ENCODE measurements around the gene COQ5. TPM values are rescaled to one million over a fixed set of nuclear protein-coding genes. Genes with fewer than 3 reads are reported as not detected.
A peak's percentile ranks its signal among the peaks of the same experiment; 100 is the strongest.

Gene COQ5
- total and polyA plus RNA-seq, 4 donors, result 21.1 to 28.4 (median 24.4) TPM

GRCh38 chr12:120475643-120476042 lies 53.3 kb downstream of the COQ5 start:
- H3K27me3 ChIP-seq (ENCODE audit: control insufficient read depth in 3 of 3, insufficient read depth in 3 of 3, low read length in 2 of 3), result no peaks in the 10 kb centered on the region
- TF ChIP-seq, protein P1, sequence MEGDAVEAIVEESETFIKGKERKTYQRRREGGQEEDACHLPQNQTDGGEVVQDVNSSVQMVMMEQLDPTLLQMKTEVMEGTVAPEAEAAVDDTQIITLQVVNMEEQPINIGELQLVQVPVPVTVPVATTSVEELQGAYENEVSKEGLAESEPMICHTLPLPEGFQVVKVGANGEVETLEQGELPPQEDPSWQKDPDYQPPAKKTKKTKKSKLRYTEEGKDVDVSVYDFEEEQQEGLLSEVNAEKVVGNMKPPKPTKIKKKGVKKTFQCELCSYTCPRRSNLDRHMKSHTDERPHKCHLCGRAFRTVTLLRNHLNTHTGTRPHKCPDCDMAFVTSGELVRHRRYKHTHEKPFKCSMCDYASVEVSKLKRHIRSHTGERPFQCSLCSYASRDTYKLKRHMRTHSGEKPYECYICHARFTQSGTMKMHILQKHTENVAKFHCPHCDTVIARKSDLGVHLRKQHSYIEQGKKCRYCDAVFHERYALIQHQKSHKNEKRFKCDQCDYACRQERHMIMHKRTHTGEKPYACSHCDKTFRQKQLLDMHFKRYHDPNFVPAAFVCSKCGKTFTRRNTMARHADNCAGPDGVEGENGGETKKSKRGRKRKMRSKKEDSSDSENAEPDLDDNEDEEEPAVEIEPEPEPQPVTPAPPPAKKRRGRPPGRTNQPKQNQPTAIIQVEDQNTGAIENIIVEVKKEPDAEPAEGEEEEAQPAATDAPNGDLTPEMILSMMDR (IDR thresholded peaks at IDR 0.05; ENCODE audit: control extremely low read depth, extremely low read depth), result no peak
- no peak overlapping the region for H3K4me3 ChIP-seq
- ATAC-seq (ENCODE audit: insufficient read depth, low FRiP score) (no peak), DNase-seq (no peak)
- no peak overlapping the region for H3K27ac ChIP-seq (ENCODE audit: low read depth in 1 of 2, low read length in 1 of 2)
- no peaks in the 10 kb centered on the region for H3K36me3 ChIP-seq (ENCODE audit: control insufficient read depth in 4 of 4, insufficient read depth in 4 of 4, low read length in 4 of 4)
- no peaks in the 10 kb centered on the region for H3K9me3 ChIP-seq (ENCODE audit: control insufficient read depth in 4 of 4, insufficient read depth in 3 of 4, low read length in 3 of 4)
- H3K4me1 ChIP-seq (ENCODE audit: control insufficient read depth in 5 of 5, insufficient read depth in 5 of 5, low read length in 5 of 5), result peaks cover 0 to 2% (median 0%) of the 10 kb centered on the region in 5 donors
- no peak overlapping the region for H3K9ac ChIP-seq (ENCODE audit: insufficient read depth in 1 of 2, low read length in 2 of 2)
- WGBS, 2 donors, result 94 to 97% methylated on average over 1 of the region's 1 CpG

DNA sequence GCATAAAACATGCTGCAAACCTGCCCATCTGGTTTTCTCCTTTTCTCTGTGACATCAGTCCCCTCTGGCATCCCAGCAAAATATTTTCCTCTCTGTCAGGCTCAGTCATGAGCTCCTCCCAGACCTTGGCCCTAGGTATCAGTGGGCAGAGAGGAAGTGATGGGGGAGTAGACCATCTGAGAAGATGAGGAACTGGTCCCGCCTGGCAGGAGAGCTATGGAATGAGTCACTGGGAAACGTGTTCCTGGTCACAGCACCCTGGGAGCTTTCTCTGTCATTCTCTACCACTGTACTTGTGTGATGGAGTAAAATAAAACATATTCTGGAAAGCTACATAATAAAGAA lies 54.4 kb downstream of the COQ5 start:
- no peaks in the 10 kb centered on the region for H3K27me3 ChIP-seq (ENCODE audit: control insufficient read depth in 3 of 3, insufficient read depth in 3 of 3, low read length in 2 of 3)
- 15 to 16% methylated on average over 2 of the region's 2 CpGs for WGBS, 2 donors
- no peaks in the 10 kb centered on the region for H3K36me3 ChIP-seq (ENCODE audit: control insufficient read depth in 4 of 4, insufficient read depth in 4 of 4, low read length in 4 of 4)
- TF ChIP-seq, protein P1 (IDR thresholded peaks at IDR 0.05; ENCODE audit: control extremely low read depth, extremely low read depth), result no peak
- H3K9ac ChIP-seq (ENCODE audit: insufficient read depth in 1 of 2, low read length in 2 of 2), result no peak overlapping the region
- no peak overlapping the region for H3K4me3 ChIP-seq
- peaks cover 0 to 10% (median 2%) of the 10 kb centered on the region in 5 donors for H3K4me1 ChIP-seq (ENCODE audit: control insufficient read depth in 5 of 5, insufficient read depth in 5 of 5, low read length in 5 of 5)
- ATAC-seq (ENCODE audit: insufficient read depth, low FRiP score) (peak; percentile 21), DNase-seq (peak; percentile 21 to 50 (median 28))
- H3K27ac ChIP-seq (ENCODE audit: low read depth in 1 of 2, low read length in 1 of 2), result no peak overlapping the region
- H3K9me3 ChIP-seq (ENCODE audit: control insufficient read depth in 4 of 4, insufficient read depth in 3 of 4, low read length in 3 of 4), result no peaks in the 10 kb centered on the region

- Histone ChIP-seq H3K4me3 (no peak overlapping the region), H3K27me3 (ENCODE audit: control insufficient read depth in 3 of 3, insufficient read depth in 3 of 3, low read length in 2 of 3) (no peaks in the 10 kb centered on the region), H3K36me3 (ENCODE audit: control insufficient read depth in 4 of 4, insufficient read depth in 4 of 4, low read length in 4 of 4) (no peaks in the 10 kb centered on the region), H3K4me1 (ENCODE audit: control insufficient read depth in 5 of 5, insufficient read depth in 5 of 5, low read length in 5 of 5) (peaks cover 0 to 10% (median 2%) of the 10 kb centered on the region in 5 donors), H3K27ac (ENCODE audit: low read depth in 1 of 2, low read length in 1 of 2) (no peak overlapping the region), H3K9me3 (ENCODE audit: control insufficient read depth in 4 of 4, insufficient read depth in 3 of 4, low read length in 3 of 4) (no peaks in the 10 kb centered on the region), H3K9ac (ENCODE audit: insufficient read depth in 1 of 2, low read length in 2 of 2) (no peak overlapping the region)
- TF ChIP-seq, protein P1 (IDR thresholded peaks at IDR 0.05; ENCODE audit: control extremely low read depth, extremely low read depth), result no peak
- ATAC-seq (ENCODE audit: insufficient read depth, low FRiP score), result no peak
- no peak for DNase-seq
- WGBS, 2 donors, result 72 to 85% methylated on average over 6 of the region's 6 CpGs
Observed at GRCh38 chr12:120473807-120474615, 54.9 kb downstream of the COQ5 start.
